NCI-H1694 treated with DMSO at 0.1 percent for 48 hours (cell line): ENCODE measurements around the gene KCNJ10.

ENCODE experiments used
- DNase-seq: peaks from one replicate; lab custom pipeline; 2025; lab: John Stamatoyannopoulos, UW

Gene KCNJ10

GRCh38 chr1:159991513-159991912 lies 78.4 kb downstream of the KCNJ10 start:
- DNase-seq = no peak

GRCh38 chr1:159990005-159990404 lies 80.0 kb downstream of the KCNJ10 start:
- DNase-seq = no peak

GRCh38 chr1:159989581-159989980 lies 80.4 kb downstream of the KCNJ10 start:
- no peak for DNase-seq

- DNase-seq = no peak
Measured at GRCh38 chr1:159988006-159988405, 82.0 kb downstream of the KCNJ10 start.

GRCh38 chr1:159987186-159987585 lies 82.8 kb downstream of the KCNJ10 start:
- no peak for DNase-seq

- DNase-seq = no peak
Measured at GRCh38 chr1:159986531-159986930, 83.4 kb downstream of the KCNJ10 start.

- no peak for DNase-seq
Measured at GRCh38 chr1:159986093-159986492, 83.9 kb downstream of the KCNJ10 start.

- DNase-seq = no peak
Measured at GRCh38 chr1:159985473-159985872, 84.5 kb downstream of the KCNJ10 start.

- no peak for DNase-seq
Measured at GRCh38 chr1:159983681-159984080, 86.3 kb downstream of the KCNJ10 start.

- DNase-seq = no peak
Measured at GRCh38 chr1:159982280-159982679, 87.7 kb downstream of the KCNJ10 start.

GRCh38 chr1:159981351-159982055 lies 88.5 kb downstream of the KCNJ10 start:
- no peak for DNase-seq

- DNase-seq = no peak
Measured at GRCh38 chr1:159980786-159981185, 89.2 kb downstream of the KCNJ10 start.

- no peak for DNase-seq
Measured at GRCh38 chr1:159980076-159980475, 89.9 kb downstream of the KCNJ10 start.

GRCh38 chr1:159979257-159979656 lies 90.7 kb downstream of the KCNJ10 start:
- no peak for DNase-seq

- DNase-seq = no peak
Measured at GRCh38 chr1:159978107-159978398, 91.9 kb downstream of the KCNJ10 start.

- DNase-seq = no peak
Measured at GRCh38 chr1:159977364-159978106, 92.4 kb downstream of the KCNJ10 start.

GRCh38 chr1:159974350-159974965 lies 95.5 kb downstream of the KCNJ10 start:
- no peak for DNase-seq

GRCh38 chr1:159973350-159973940 lies 96.5 kb downstream of the KCNJ10 start:
- no peak for DNase-seq

GRCh38 chr1:159972443-159973205 lies 97.3 kb downstream of the KCNJ10 start:
- DNase-seq = no peak

GRCh38 chr1:159970932-159971342 lies 99.0 kb downstream of the KCNJ10 start:
- no peak for DNase-seq

- no peak for DNase-seq
Measured at GRCh38 chr1:159968901-159969300, 101.1 kb downstream of the KCNJ10 start.

GRCh38 chr1:159965263-159965662 lies 104.7 kb downstream of the KCNJ10 start:
- no peak for DNase-seq
